Mammary epithelial cell (primary cell): ENCODE data around the gene B3GNT8.

Experiments
- CTCF ChIP-seq, 2 donors: IDR thresholded peaks in 1 of 2; conservative IDR thresholded peaks in 1 of 2; 2 replicates each; pipeline ENCODE4 v1.5.1; 2011 to 2012; ENCODE audit warnings: inconsistent platforms in 2 of 2, low read length in 2 of 2, mild to moderate bottlenecking in 2 of 2, control low read depth in 1 of 2, low read depth in 1 of 2; ENCODE audit not compliant: insufficient read depth in 1 of 2; ENCODE audit errors: extremely low read depth in 1 of 2
- EZH2 ChIP-seq: IDR thresholded peaks from 2 replicates; pipeline ENCODE4 v1.6.1; 2012; ENCODE audit warnings: low read length, inconsistent platforms, borderline replicate concordance

DNA sequence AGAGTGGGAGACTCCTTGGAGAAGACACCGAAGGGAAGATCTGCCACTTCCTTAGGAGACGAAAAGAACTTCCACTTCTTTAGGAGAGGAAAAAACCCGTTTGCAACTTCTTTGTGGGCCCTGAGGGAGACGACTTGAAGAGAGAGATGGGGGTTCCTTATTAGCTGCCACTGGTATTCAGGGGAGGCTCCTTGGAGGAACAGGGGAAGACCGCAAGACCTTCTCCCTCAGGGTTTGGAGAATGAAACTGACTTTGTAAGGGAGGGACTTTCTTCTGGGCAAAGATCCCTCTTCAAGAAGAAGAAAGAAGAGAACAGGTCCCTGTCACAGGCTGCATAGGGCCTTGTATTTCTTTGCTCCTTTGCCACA lies 29.1 kb downstream of the B3GNT8 start:
- TF ChIP-seq CTCF (conservative IDR thresholded peaks at IDR 0.05 in 1 of 2, IDR thresholded peaks at IDR 0.05 in 1 of 2; ENCODE audit: extremely low read depth in 1 of 2, insufficient read depth in 1 of 2, low read depth in 1 of 2, low read length in 2 of 2) (no peak), EZH2 (no peak)
